ENCODE results near the gene SLC9C1. TPM values are rescaled to one million over a fixed set of nuclear protein-coding genes. Genes with fewer than 3 reads are reported as not detected.
A peak's percentile ranks its signal among the peaks of the same experiment; 100 is the strongest.

The SLC9C1 gene
- total RNA-seq, 1 experiment from 2014 or later = 0.79 TPM

DNA sequence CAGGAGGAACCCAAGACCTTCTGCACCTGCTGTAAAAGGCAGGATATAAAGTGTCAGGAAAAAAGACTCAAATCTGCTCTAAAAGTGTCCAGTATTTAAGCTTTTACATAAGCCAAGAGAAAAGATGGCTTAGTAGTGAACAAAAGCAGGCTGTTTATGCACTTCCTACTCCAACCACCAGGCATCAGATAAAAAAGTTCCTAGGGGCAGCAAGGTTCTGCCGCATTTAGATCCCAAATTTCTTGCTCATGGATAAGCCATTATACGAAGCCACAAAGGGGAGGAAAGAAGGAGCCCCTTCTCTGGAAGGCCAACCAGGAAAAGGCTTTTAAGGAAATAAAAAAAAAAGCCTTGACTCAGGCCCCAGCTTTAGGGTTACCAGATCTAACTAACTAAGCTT is 10.6 kb upstream of the SLC9C1 start:
- no peak for DNase-seq (ENCODE audit: low read depth, low spot score)
- RAD21 ChIA-PET (ENCODE audit: low non-redundant PET in 1 of 2, low total read pairs in 2 of 2, uncharacterized antibody in 2 of 2, unreplicated experiment in 2 of 2) = no interaction called here
- no peaks in the 10 kb centered on the region for H3K27me3 ChIP-seq (ENCODE audit: insufficient read depth, low read length)
- no peaks in the 10 kb centered on the region for H3K9me3 ChIP-seq (ENCODE audit: control insufficient read depth in 1 of 2, insufficient read depth in 1 of 2, low read depth in 1 of 2, low read length in 2 of 2)
- no peaks in the 10 kb centered on the region for H3K9me2 ChIP-seq (ENCODE audit: insufficient read depth)
- no peak overlapping the region for H3K9ac ChIP-seq (ENCODE audit: low read length)
- no peaks in the 10 kb centered on the region for H3K36me3 ChIP-seq (ENCODE audit: control insufficient read depth in 1 of 2, insufficient read depth in 2 of 2, low read length in 2 of 2)
- no peaks in the 10 kb centered on the region for H3K79me2 ChIP-seq (ENCODE audit: insufficient read depth, low read length)
- no peak overlapping the region for H3K27ac ChIP-seq (ENCODE audit: low read depth, low read length)
- no peaks in the 10 kb centered on the region for H4K20me1 ChIP-seq (ENCODE audit: insufficient read depth)
- intact Hi-C loops (cut with micrococcal nuclease) = no loop called here
- no peak overlapping the region for H2AFZ ChIP-seq (ENCODE audit: low read depth, low read length, poor library complexity, severe bottlenecking)
- POLR2A ChIA-PET = interaction anchor here (1.1 kb wide), 1 partner anchor 11 kb away, joined by 3 read pairs; the partner anchor contains the start of gene SLC9C1
- H3K4me3 ChIP-seq (replicated peaks in 1 of 2; ENCODE audit: low read depth in 1 of 2, low read length in 2 of 2) = no peak overlapping the region
- no peaks in the 10 kb centered on the region for H3K4me1 ChIP-seq (ENCODE audit: control insufficient read depth in 1 of 2, insufficient read depth in 2 of 2, low read length in 2 of 2)
- BruUV-seq (replicated peaks) = no TSS peak
- CTCF ChIA-PET = interaction anchor here (0.6 to 1.7 kb wide), 2 partner anchors 11 to 27 kb away, joined by 5 to 8 read pairs; partner anchors contain the start of gene SLC9C1
- H3K4me2 ChIP-seq (ENCODE audit: low read length) = no peak overlapping the region
- ATAC-seq = peak; percentile 49; the same call in 1 of the 2 replicates
- TF ChIP-seq RAD21 (IDR thresholded peaks at IDR 0.05; ENCODE audit: low read depth) (no peak), POLR2AphosphoS5 (IDR thresholded peaks at IDR 0.05; ENCODE audit: low read depth, low read length) (no peak), CBX3 (IDR thresholded peaks at IDR 0.05; ENCODE audit: low read depth) (no peak), SP1 (IDR thresholded peaks at IDR 0.05; ENCODE audit: low read depth) (no peak)
- TF ChIP-seq, protein P1, sequence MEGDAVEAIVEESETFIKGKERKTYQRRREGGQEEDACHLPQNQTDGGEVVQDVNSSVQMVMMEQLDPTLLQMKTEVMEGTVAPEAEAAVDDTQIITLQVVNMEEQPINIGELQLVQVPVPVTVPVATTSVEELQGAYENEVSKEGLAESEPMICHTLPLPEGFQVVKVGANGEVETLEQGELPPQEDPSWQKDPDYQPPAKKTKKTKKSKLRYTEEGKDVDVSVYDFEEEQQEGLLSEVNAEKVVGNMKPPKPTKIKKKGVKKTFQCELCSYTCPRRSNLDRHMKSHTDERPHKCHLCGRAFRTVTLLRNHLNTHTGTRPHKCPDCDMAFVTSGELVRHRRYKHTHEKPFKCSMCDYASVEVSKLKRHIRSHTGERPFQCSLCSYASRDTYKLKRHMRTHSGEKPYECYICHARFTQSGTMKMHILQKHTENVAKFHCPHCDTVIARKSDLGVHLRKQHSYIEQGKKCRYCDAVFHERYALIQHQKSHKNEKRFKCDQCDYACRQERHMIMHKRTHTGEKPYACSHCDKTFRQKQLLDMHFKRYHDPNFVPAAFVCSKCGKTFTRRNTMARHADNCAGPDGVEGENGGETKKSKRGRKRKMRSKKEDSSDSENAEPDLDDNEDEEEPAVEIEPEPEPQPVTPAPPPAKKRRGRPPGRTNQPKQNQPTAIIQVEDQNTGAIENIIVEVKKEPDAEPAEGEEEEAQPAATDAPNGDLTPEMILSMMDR (IDR thresholded peaks at IDR 0.05 in 2 of 3, conservative IDR thresholded peaks at IDR 0.05 in 1 of 3; ENCODE audit: borderline replicate concordance in 1 of 3, insufficient read depth in 1 of 3, low read depth in 2 of 3, low read length in 2 of 3) = peak in 2 of 3 experiments; percentile 21 to 26; a peak in 3 of 6 replicates

DNA sequence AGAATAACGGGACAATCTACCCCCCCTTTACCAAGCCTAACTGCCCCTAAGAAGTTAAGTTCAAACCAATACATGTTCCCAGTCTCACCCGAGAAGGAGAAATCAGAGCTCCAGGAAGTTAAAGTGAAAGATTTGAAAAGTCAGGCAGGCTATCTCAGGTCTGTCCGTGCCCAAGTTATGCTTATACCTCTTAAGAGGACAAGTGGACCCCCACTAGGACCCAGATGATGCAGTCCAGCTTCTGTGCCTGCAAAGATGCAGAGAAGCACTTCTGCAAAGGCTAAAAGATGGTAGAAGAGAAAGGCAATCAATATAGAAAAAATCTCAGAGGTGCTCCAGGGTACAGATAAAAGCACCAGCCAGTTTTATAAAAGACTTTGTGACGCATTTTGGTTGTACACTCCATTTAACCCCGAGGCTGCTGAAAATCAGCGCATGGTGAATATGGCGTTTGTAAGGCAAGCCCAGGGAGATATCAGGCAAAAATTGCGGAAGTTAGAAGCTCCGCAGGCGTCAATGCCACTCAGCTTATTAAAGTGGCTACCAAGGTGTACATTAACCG is 9.8 kb upstream of the SLC9C1 start:
- no peaks in the 10 kb centered on the region for H3K27me3 ChIP-seq (ENCODE audit: insufficient read depth, low read length)
- ChIA-PET CTCF (interaction anchor here (0.6 to 1.7 kb wide), 2 partner anchors 10 to 28 kb away, joined by 5 to 8 read pairs; partner anchors contain the start of gene SLC9C1), RAD21 (ENCODE audit: low non-redundant PET in 1 of 2, low total read pairs in 2 of 2, uncharacterized antibody in 2 of 2, unreplicated experiment in 2 of 2) (no interaction called here), POLR2A (no interaction called here)
- H3K4me1 ChIP-seq (ENCODE audit: control insufficient read depth in 1 of 2, insufficient read depth in 2 of 2, low read length in 2 of 2) = no peaks in the 10 kb centered on the region
- H3K27ac ChIP-seq (ENCODE audit: low read depth, low read length) = no peak overlapping the region
- H4K20me1 ChIP-seq (ENCODE audit: insufficient read depth) = no peaks in the 10 kb centered on the region
- BruUV-seq (replicated peaks) = no TSS peak
- TF ChIP-seq EZH2 (IDR thresholded peaks at IDR 0.05) (no peak), POLR2AphosphoS5 (IDR thresholded peaks at IDR 0.05; ENCODE audit: low read depth, low read length) (no peak), YY1 (IDR thresholded peaks at IDR 0.05; ENCODE audit: extremely low read depth, insufficient replicate concordance, low read depth, low read length) (no peak), SIN3A (IDR thresholded peaks at IDR 0.05; ENCODE audit: low read depth) (no peak)
- no peak overlapping the region for H3K9ac ChIP-seq (ENCODE audit: low read length)
- H3K9me2 ChIP-seq (ENCODE audit: insufficient read depth) = no peaks in the 10 kb centered on the region
- no peak overlapping the region for H2AFZ ChIP-seq (ENCODE audit: low read depth, low read length, poor library complexity, severe bottlenecking)
- DNase-seq (ENCODE audit: low read depth, low spot score) (no peak), ATAC-seq (no peak)
- H3K9me3 ChIP-seq (ENCODE audit: control insufficient read depth in 1 of 2, insufficient read depth in 1 of 2, low read depth in 1 of 2, low read length in 2 of 2) = no peaks in the 10 kb centered on the region
- no peak overlapping the region for H3K4me2 ChIP-seq (ENCODE audit: low read length)
- H3K79me2 ChIP-seq (ENCODE audit: insufficient read depth, low read length) = no peaks in the 10 kb centered on the region
- H3K36me3 ChIP-seq (ENCODE audit: control insufficient read depth in 1 of 2, insufficient read depth in 2 of 2, low read length in 2 of 2) = no peaks in the 10 kb centered on the region
- intact Hi-C loops (cut with micrococcal nuclease) = no loop called here
- no peak overlapping the region for H3K4me3 ChIP-seq (replicated peaks in 1 of 2; ENCODE audit: low read depth in 1 of 2, low read length in 2 of 2)

Measured in HCT116 (cell line).